Kidney (tissue), 14 donors: Measurements from ENCODE around the gene TECR. TPM values are rescaled to one million over a fixed set of nuclear protein-coding genes. Genes with fewer than 3 reads are reported as not detected.

ENCODE experiments used
- DNase-seq, 5 donors: peaks; one replicate each; pipeline ENCODE4 v3.0.0-alpha.2; 2013 to 2020
- FAIRE-seq: peaks from 2 replicates; lab custom pipeline; 2012; peaks lifted over from hg19 to GRCh38; lab: Jason Lieb, UNC
- H3K27ac ChIP-seq, 2 donors: one replicate each; pipeline ENCODE4 v1.7.0; 2013; ENCODE audit warnings: low read depth in 2 of 2, low read length in 2 of 2, inconsistent platforms in 1 of 2
- H3K27me3 ChIP-seq: one replicate; pipeline ENCODE4 v1.7.1; 2013; ENCODE audit warnings: low read length, inconsistent platforms; ENCODE audit not compliant: control insufficient read depth, insufficient read depth
- H3K36me3 ChIP-seq, 3 donors: one replicate each; pipeline versions ENCODE4 v1.7.0 to v1.7.1; 2013; ENCODE audit warnings: low read length in 3 of 3, control low read depth in 1 of 3, inconsistent platforms in 1 of 3; ENCODE audit not compliant: insufficient read depth in 3 of 3, control insufficient read depth in 2 of 3
- H3K4me1 ChIP-seq, 3 donors: one replicate each; pipeline versions ENCODE4 v1.7.0 to v1.7.1; 2013; ENCODE audit warnings: low read length in 3 of 3, inconsistent platforms in 1 of 3, low read depth in 1 of 3; ENCODE audit not compliant: control insufficient read depth in 2 of 3, insufficient read depth in 2 of 3
- H3K4me3 ChIP-seq, 3 donors: one replicate each; pipeline versions ENCODE4 v1.7.0 to v1.8.1; 2013; ENCODE audit warnings: low read length in 3 of 3, control low read depth in 1 of 3, inconsistent platforms in 1 of 3
- H3K9ac ChIP-seq, 3 donors: one replicate each; pipeline versions ENCODE4 v1.7.0 to v1.7.1; 2013; ENCODE audit warnings: low read length in 3 of 3, control low read depth in 1 of 3, inconsistent platforms in 1 of 3
- H3K9me3 ChIP-seq, 3 donors: one replicate each; pipeline versions ENCODE4 v1.7.0 to v1.7.1; 2013; ENCODE audit warnings: low read length in 3 of 3, control low read depth in 1 of 3, inconsistent platforms in 1 of 3; ENCODE audit not compliant: control insufficient read depth in 2 of 3, insufficient read depth in 1 of 3
- intact Hi-C: fragments of 100-400 bp; cut with DNase I; formaldehyde crosslinking; loops from one replicate; pipeline ENCODE4 v1.11.1; 2022
- polyA plus RNA-seq: library from polyadenylated mRNA; stranded (reverse); fragments of 350-450 nt; fragmentation: Illumina TruSeq; extraction: RNeasy Lipid Tissue Mini Kit (QIAGEN cat#74804); gene quantifications from one replicate; pipeline ENCODE4 v1.2.3, GENCODE V29; 2014; ENCODE audit warnings: low read depth, low replicate concordance; ENCODE audit not compliant: insufficient read depth
- total RNA-seq: library from RNA; stranded (reverse); fragmentation: NEBNext Ultra II Directional; extraction: Animal tissue kit (Norgen Biotek cat#: 25700); gene quantifications from one replicate; pipeline ENCODE4 v1.2.1, GENCODE V29; 2021
- TF ChIP-seq, protein P1 (sequence below): IDR thresholded peaks from 3 replicates; pipeline ENCODE4 v1.5.1; 2012; ENCODE audit warnings: mild to moderate bottlenecking, moderate library complexity, borderline replicate concordance; ENCODE audit not compliant: insufficient read depth; ENCODE audit errors: extremely low read depth
- donor health status: control.
- donor health status: control.
- donor health status: control.
- donor health status: control.
- donor health status: control.
- donor health status: DM: yes; HTN: yes; CAD: no.
- donor health status: Normal renal cell carcinoma (clear cell type).

The TECR gene
- total and polyA plus RNA-seq, 2 donors from 2014 or later: 132 to 280 TPM

DNA sequence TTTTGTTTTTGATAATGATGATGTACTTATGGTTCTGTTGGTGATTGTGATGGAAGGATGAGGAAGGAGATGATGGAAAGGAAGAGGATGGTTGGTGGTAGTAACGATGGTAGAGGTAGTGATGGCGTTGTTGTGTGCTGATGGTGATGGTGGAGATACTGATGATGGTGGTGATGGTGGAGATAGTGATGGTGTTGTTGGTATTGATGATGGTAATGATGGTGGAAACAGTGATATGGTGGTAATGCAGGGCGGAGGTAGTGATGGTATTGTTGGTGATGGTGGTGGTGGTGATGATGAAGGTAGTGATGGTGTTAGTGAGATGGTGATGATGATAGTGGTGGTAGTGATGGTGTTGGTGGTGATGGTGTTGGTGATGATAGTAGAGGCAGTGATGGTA is 66.2 kb downstream of the TECR start:
- DNase-seq: no peak
- Histone ChIP-seq H3K9me3 (peaks cover 0 to 4% (median 3%) of the 10 kb centered on the region in 3 donors), H3K9ac (no peak overlapping the region), H3K4me1 (no peaks in the 10 kb centered on the region), H3K4me3 (peak overlapping the region in 1 of 3 donors; percentile 7), H3K27me3 (no peaks in the 10 kb centered on the region), H3K36me3 (no peaks in the 10 kb centered on the region), H3K27ac (no peak overlapping the region)
- TF ChIP-seq, protein P1, sequence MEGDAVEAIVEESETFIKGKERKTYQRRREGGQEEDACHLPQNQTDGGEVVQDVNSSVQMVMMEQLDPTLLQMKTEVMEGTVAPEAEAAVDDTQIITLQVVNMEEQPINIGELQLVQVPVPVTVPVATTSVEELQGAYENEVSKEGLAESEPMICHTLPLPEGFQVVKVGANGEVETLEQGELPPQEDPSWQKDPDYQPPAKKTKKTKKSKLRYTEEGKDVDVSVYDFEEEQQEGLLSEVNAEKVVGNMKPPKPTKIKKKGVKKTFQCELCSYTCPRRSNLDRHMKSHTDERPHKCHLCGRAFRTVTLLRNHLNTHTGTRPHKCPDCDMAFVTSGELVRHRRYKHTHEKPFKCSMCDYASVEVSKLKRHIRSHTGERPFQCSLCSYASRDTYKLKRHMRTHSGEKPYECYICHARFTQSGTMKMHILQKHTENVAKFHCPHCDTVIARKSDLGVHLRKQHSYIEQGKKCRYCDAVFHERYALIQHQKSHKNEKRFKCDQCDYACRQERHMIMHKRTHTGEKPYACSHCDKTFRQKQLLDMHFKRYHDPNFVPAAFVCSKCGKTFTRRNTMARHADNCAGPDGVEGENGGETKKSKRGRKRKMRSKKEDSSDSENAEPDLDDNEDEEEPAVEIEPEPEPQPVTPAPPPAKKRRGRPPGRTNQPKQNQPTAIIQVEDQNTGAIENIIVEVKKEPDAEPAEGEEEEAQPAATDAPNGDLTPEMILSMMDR: no peak
- FAIRE-seq: no peak
- intact Hi-C loops: no loop called here

- no peak overlapping the region for H3K9ac ChIP-seq
- H3K36me3 ChIP-seq: no peaks in the 10 kb centered on the region
- DNase-seq: peak in 1 of 5 donors; percentile 28
- H3K4me1 ChIP-seq: no peaks in the 10 kb centered on the region
- H3K9me3 ChIP-seq: peaks cover 0 to 9% (median 4%) of the 10 kb centered on the region in 3 donors
- intact Hi-C loops: no loop called here
- no peak for FAIRE-seq
- no peak overlapping the region for H3K4me3 ChIP-seq
- H3K27me3 ChIP-seq: no peaks in the 10 kb centered on the region
- TF ChIP-seq, protein P1: no peak
- no peak overlapping the region for H3K27ac ChIP-seq
Observed at GRCh38 chr19:14599548-14600147, 70.3 kb downstream of the TECR start.

DNA sequence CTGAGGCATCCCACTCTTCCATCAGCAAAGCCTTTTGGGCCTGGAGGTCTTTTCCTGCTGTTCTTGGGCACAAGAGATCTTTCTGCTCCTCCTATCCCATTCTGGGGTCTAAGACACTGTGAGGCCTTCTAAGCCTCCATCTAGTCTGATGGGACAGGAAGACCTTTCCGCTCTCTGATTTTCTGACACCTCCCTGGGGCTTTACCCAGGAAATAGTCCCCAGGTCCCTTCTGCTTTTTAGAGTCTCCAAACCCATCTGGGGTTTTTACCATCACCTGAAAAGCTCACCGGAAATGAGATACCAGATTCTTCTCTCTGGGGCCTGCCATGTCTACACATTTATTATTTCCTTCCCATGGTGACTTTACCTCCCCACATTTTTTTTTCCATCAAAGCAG is 74.6 kb downstream of the TECR start:
- intact Hi-C loops: no loop called here
- H3K4me1 ChIP-seq: no peaks in the 10 kb centered on the region
- H3K27me3 ChIP-seq: no peaks in the 10 kb centered on the region
- DNase-seq: no peak
- no peaks in the 10 kb centered on the region for H3K36me3 ChIP-seq
- no peak overlapping the region for H3K4me3 ChIP-seq
- FAIRE-seq: no peak
- TF ChIP-seq, protein P1: no peak
- no peak overlapping the region for H3K27ac ChIP-seq
- peaks cover 0 to 6% (median 0%) of the 10 kb centered on the region in 3 donors for H3K9me3 ChIP-seq
- H3K9ac ChIP-seq: no peak overlapping the region
